AG09319 (cell line): Measurements from ENCODE around the gene NXF1.

Experiments
- DNase-seq: peaks from one replicate; pipeline ENCODE4 v3.0.0-alpha.2; 2010; ENCODE audit warnings: low read depth; ENCODE audit errors: extremely low read depth
- TF ChIP-seq, protein P1 (sequence below): IDR thresholded peaks from 2 replicates; pipeline ENCODE4 v1.5.1; 2011; ENCODE audit warnings: low read depth, mild to moderate bottlenecking, inconsistent platforms, low read length, moderate library complexity

Gene NXF1

DNA sequence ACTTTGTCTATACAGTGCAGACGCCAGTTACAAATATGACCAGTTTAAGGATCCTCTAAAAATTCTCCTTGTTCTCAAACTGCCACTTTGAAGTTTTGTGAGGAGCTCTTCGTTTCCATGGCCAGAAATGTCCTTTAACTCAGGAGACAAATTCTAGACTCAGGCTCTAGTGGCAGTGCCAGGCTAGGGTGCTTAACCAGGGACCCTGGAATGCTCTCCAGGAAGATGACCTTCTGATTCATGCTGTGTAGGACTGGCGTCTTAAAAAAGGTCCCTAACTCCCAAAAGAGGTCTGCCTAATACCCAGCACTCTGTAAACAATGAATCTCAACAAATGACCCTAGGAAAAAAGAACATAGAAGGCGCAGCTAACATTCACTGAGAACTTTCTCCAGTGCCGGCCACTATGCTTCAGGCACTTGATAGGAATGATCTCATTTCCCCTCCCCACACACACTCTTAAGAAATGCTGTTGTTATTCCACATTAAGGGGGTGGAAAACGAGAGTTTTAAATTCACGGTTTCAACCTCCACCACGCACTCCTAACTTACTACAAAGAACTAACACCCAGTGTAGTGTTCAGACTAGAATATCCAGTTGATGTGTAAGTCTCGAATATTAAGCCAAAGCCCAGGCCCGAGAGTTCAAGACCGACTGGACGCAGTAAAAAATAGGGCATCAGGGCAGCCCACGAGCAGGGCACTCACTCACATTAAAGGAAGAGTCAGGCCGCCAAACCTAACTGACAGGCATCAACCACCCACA, 747 bp downstream of the NXF1 start:
- TF ChIP-seq, protein P1, sequence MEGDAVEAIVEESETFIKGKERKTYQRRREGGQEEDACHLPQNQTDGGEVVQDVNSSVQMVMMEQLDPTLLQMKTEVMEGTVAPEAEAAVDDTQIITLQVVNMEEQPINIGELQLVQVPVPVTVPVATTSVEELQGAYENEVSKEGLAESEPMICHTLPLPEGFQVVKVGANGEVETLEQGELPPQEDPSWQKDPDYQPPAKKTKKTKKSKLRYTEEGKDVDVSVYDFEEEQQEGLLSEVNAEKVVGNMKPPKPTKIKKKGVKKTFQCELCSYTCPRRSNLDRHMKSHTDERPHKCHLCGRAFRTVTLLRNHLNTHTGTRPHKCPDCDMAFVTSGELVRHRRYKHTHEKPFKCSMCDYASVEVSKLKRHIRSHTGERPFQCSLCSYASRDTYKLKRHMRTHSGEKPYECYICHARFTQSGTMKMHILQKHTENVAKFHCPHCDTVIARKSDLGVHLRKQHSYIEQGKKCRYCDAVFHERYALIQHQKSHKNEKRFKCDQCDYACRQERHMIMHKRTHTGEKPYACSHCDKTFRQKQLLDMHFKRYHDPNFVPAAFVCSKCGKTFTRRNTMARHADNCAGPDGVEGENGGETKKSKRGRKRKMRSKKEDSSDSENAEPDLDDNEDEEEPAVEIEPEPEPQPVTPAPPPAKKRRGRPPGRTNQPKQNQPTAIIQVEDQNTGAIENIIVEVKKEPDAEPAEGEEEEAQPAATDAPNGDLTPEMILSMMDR, result no peak
- DNase-seq, result no peak

DNA sequence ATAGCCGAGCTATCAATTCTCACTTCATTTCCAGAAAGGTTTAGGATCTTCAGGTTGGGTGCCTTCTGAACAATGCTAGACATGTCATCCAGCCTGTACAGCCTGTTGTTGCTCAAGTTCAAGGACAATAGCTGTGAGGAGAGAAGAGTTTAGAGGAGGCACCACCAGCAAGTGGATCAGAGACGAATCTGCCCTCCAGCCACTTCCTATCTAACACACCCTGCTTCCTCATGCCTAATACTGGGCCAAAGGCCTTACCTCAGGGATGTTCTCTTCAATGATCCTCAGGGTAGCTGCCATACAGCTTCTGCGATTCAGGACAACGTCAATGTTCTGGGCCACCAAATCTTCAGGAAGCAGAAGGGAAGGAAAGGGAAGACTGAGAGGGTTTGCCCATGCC, 4.2 kb downstream of the NXF1 start:
- TF ChIP-seq, protein P1, result no peak
- no peak for DNase-seq

DNA sequence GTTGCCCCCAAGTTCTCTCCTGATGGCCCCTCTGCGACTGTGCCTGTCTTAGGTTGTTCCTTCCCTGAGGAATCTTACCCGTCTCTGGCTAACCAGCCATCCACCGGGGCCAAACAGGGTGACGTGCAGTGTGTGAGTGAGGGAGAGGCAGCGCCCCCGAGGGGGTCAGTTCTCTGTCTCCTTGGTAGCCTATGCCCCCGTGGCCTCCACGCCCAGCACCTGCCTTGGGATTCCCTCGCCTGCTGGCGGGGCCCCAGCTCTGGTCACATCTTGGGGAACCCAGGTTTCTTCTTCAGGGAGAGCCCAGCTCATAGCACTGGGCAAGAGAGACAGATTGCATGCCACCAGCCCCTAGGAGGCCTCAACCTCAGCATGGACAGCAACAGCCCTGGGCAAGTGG, 5.8 kb downstream of the NXF1 start:
- TF ChIP-seq, protein P1, result no peak
- DNase-seq, result no peak

DNA sequence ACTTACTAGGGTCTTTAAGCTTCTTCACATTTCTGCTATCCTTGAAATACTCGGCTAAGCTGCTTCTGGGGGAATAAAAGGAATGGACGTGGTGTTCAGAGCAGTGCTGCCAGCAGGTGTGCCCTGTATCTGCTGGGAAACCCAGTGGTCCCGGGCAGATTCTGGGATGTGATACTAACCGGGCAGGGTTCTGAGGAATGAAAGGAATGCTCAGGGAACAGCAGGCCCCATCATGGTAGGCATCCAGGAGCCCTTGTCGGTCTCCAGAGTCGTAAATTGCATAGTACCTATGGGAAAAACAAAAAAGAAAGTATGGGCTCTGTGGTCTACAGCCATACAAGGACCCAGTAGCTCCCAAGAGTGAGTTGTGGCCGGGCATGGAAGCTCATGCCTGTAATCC, 9.0 kb downstream of the NXF1 start:
- no peak for DNase-seq
- TF ChIP-seq, protein P1, result no peak

DNA sequence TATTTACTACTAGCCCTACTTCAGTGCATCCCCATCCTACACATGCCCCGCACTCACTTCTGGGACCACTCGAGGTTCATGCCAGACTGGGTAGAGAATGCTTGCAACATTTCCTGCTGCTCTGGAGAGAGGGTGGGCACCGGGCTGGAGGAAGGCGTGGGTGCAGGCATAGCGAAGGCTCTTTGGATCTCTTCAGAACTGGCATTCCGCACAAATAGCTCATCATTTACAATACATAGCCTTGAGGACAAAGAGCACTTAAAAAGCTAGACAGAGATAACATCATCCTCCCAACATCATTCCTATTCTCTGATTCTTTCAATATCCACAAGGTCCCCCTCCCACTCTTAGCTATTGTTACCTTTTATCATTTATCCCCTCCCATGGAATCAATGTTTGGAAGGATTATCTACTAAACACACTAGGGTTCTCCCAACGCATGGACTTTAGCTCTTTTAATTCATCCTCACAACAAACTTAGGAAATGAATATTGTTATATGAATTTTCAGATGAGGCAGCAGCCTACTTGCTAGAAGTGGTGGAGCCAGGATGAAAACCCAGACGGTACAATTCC, 11.0 kb downstream of the NXF1 start:
- TF ChIP-seq, protein P1, result no peak
- DNase-seq, result no peak

DNA sequence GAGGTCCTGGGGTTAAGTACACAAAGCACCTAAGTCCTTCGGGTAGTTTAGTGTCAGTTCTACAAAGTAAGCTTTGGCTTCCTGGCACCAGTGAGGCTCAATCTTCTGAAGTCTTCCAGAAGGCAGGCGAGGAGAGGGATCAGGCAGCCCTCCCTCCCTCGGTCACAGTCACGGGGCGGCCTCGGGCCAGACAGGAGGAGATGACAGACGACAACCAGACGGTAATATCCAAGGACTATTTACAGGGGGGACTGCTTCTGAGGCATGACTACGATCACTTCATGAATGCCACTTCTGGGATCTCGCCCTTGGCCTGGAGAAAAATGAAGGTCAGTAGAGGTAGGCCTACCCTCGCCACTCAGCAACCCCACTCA, 13.1 kb downstream of the NXF1 start:
- DNase-seq, result no peak
- TF ChIP-seq, protein P1, result no peak

DNA sequence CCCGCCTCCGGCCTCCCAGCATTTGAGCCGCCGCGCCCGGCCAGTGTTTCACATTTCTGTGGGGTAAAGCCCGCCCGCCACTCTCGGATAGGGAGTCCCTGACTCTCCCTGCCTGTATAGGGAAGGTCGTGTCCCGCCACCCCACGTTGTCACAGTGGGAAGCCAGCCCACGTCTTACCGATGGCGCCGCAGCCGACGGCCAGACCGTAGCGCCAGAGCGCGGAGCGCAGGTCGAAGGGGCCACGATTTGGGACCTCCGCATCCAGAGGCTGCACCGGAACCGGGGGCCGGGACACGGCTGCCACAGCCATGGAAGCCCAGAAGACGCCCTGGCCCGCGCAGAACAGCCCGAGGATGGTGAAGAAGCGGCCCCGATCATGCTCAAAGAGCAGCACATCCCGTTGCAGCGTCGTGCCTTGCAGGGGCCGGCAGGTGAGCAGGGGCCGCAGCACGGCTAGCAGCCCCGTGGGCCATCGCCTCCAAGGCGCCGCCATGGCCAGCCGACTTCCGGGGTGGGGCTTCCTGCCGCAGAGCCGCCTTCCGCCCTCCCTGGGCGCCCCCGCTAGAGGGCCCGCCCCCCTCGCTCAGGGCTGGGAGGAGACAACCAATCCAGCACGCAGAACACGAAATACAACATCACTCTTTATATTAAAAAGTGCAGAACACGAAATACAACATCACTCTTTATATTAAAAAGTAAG, 13.6 kb downstream of the NXF1 start, which contains the start of gene TMEM223:
Gene TMEM223, minus strand, starts transcription at position 506 of the 701 bp plus-strand sequence. Its CDS starts 12 bp downstream, at position 494.
- TF ChIP-seq, protein P1, result no peak; the same call in 1 of the 2 replicates
- DNase-seq, result no peak
